ENCODE data around the gene CHD2. TPM values are rescaled to one million over a fixed set of nuclear protein-coding genes. Genes with fewer than 3 reads are reported as not detected.

CHD2 gene
- total RNA-seq, 4 donors from 2014 or later, result 149 to 299 (median 213) TPM

DNA sequence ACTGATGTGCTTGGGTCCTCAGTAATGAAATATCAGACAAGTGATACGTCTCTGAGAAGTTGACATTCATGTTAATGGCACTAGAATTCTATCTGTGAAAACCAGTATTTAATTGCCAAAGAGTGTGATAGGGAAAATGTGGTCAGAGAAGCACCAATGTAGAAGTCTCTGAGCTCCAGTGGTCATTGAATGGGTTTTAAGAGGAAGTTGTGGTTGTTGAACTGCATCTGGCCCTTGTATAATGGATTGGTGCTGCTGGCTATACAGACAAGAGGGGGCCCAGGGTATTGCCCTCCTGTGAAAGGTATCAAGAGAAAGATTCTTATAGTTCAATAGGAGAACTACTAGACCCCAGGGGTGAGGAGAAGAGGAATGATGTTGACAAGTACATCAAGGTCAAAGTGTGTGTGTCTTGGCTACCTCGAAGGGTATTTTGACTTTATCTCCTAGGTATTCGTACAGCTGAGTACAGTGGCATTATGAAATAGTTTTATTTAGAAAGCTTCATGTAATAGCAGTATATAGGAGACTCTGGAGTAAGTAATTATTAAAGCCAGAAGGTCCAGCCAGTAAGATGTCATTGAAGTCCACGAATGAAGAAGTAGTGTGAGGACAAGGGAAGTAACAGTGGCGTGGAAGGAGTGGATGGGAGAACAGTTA lies 47.1 kb downstream of the CHD2 start:
- no peak for TF ChIP-seq POLR2A (IDR thresholded peaks at IDR 0.05)
- TF ChIP-seq, protein P1, sequence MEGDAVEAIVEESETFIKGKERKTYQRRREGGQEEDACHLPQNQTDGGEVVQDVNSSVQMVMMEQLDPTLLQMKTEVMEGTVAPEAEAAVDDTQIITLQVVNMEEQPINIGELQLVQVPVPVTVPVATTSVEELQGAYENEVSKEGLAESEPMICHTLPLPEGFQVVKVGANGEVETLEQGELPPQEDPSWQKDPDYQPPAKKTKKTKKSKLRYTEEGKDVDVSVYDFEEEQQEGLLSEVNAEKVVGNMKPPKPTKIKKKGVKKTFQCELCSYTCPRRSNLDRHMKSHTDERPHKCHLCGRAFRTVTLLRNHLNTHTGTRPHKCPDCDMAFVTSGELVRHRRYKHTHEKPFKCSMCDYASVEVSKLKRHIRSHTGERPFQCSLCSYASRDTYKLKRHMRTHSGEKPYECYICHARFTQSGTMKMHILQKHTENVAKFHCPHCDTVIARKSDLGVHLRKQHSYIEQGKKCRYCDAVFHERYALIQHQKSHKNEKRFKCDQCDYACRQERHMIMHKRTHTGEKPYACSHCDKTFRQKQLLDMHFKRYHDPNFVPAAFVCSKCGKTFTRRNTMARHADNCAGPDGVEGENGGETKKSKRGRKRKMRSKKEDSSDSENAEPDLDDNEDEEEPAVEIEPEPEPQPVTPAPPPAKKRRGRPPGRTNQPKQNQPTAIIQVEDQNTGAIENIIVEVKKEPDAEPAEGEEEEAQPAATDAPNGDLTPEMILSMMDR (IDR thresholded peaks at IDR 0.05), result no peak
- intact Hi-C loops (cut with DNase I), result loop anchor here (10.0 kb wide), 1 partner anchor 58 kb away; no protein-coding TSS in a partner anchor
- peaks cover 75 to 78% of the 10 kb centered on the region in 2 donors for H3K36me3 ChIP-seq

DNA sequence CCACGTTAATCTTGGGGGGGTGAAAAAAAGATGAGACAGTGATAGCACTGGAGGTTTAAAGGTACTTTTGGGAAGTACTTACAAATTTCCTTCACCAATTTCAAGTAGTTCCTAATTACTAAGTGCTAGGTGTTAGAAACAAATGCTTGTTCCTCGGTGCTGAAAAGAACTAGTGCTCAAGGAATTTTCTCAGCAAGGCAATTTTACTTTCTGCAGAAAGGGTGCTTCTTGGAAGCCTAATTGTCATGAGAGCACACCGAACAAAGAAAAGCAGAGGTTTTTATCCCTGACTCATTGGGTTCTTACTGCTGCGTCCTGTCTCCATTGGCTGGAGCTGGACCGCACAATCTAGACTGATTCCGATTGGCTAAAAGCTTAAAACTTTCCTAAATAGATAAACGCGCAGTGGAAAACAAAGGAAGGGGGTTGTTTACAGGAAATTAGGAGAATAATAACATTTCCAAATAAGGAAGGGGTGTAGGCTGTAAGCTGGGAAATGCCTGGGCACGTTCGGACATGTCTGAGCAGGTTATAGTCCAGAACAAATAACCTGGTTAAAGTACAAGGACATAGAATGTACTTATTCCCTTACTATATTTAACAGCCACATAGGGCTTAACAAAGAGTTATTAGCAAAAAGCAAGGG lies 49.6 kb downstream of the CHD2 start:
- intact Hi-C loops (cut with DNase I), result loop anchor here (10.0 kb wide), 1 partner anchor 55 kb away; no protein-coding TSS in a partner anchor
- H3K4me1 ChIP-seq, result peaks cover 8 to 13% of the 10 kb centered on the region in 2 donors

More for the DNA sequence above, 47.1 kb downstream of the CHD2 start:
- H3K9me3 ChIP-seq, result no peaks in the 10 kb centered on the region
- peaks cover 8 to 13% of the 10 kb centered on the region in 2 donors for H3K4me1 ChIP-seq
- no peaks in the 10 kb centered on the region for H3K27me3 ChIP-seq
- no peak for DNase-seq
- no peak overlapping the region for H3K4me3 ChIP-seq (replicated peaks in 1 of 3)
- no peak overlapping the region for H3K27ac ChIP-seq
- 93% methylated on average over 5 of the region's 5 CpGs for WGBS, 2 donors

DNA sequence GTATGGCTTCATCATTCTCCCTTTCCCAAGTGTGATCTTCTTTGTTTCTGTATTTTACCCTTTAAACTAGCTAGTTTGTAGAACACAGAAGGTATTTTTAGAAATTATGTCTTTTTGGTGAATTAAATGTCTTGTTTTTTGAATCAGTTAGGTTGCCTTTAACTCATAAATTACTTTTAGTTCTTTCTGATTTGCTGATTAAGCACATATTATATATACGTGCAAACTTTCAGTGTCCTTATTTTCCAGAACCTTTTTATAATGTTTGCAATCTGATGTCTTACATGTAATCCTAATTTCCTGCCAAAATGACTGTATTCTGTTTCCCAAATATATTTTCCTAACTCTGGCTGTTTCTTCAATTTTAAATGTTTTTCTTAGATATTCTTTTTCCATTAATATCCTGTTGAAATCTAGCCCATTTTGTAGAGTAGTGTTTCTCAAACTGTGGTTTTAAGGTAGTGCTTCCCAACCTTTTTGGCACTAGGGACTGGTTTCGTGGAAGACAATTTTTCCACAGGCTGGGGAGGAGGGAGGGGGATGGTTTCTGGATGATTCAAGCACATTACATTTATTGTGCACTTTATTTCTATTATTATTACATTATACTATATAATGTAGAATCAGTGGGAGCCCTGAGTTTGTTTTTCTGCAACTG lies 51.8 kb downstream of the CHD2 start:
- Histone ChIP-seq H3K4me3 (replicated peaks in 1 of 3) (no peak overlapping the region), H3K36me3 (peaks cover 57 to 66% of the 10 kb centered on the region in 2 donors), H3K9me3 (no peaks in the 10 kb centered on the region), H3K27ac (peak overlapping the region in 2 of 3 donors; percentile 65 to 68), H3K4me1 (peaks cover 8 to 13% of the 10 kb centered on the region in 2 donors), H3K27me3 (no peaks in the 10 kb centered on the region)
- intact Hi-C loops (cut with DNase I), result no loop called here
- no peak for DNase-seq
- 73 to 80% methylated on average over 2 of the region's 2 CpGs for WGBS, 2 donors
- no peak for TF ChIP-seq POLR2A (IDR thresholded peaks at IDR 0.05)
- TF ChIP-seq, protein P1 (IDR thresholded peaks at IDR 0.05), result no peak

More for the DNA sequence above, 49.6 kb downstream of the CHD2 start:
- WGBS, 2 donors, result 96 to 97% methylated on average over 10 of the region's 10 CpGs
- TF ChIP-seq POLR2A (IDR thresholded peaks at IDR 0.05), result no peak
- TF ChIP-seq, protein P1 (IDR thresholded peaks at IDR 0.05), result no peak
- Histone ChIP-seq H3K27me3 (no peaks in the 10 kb centered on the region), H3K27ac (peak overlapping the region in 1 of 3 donors; percentile 68), H3K36me3 (peaks cover 63 to 69% of the 10 kb centered on the region in 2 donors), H3K9me3 (no peaks in the 10 kb centered on the region), H3K4me3 (replicated peaks in 1 of 3) (no peak overlapping the region)
- DNase-seq, result no peak

DNA sequence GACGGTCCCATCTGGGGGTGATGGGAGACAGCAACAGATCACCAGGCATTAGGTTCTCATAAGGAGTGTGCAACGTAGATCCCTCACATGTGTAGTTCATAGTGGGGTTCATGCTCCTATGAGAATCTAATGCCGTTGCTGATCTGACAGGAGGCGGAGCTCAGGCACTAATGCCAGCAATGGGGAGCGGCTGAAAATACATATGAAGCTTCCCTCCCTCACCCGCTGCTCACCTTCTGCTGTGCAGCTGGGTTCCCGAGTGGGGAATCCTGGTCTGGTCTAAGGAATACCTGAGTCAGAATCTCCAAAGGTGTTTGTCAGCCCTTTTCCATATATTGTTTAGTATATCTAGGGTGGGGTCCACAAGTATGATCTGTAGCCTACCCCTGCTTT lies 52.3 kb downstream of the CHD2 start:
- Histone ChIP-seq H3K9me3 (no peaks in the 10 kb centered on the region), H3K4me3 (replicated peaks in 1 of 3) (no peak overlapping the region), H3K36me3 (peaks cover 55 to 66% of the 10 kb centered on the region in 2 donors), H3K27me3 (no peaks in the 10 kb centered on the region), H3K27ac (no peak overlapping the region), H3K4me1 (peaks cover 8 to 13% of the 10 kb centered on the region in 2 donors)
- DNase-seq, result no peak
- intact Hi-C loops (cut with DNase I), result no loop called here
- TF ChIP-seq, protein P1 (IDR thresholded peaks at IDR 0.05), result no peak
- TF ChIP-seq POLR2A (IDR thresholded peaks at IDR 0.05), result no peak
- 94 to 96% methylated on average over 7 of the region's 7 CpGs for WGBS, 2 donors

All from thyroid gland (tissue), 4 donors.